K562 (cell line): ENCODE measurements around the gene PCBP3. TPM values are rescaled to one million over a fixed set of nuclear protein-coding genes. Genes with fewer than 3 reads are reported as not detected.

ENCODE experiments used
- ATAC-seq: fragments of 200-7000 bp; cut with Tn5 transposase; 3 replicates; pipeline ENCODE4 v1.9.1; 2020; ENCODE audit warnings: moderate library complexity
- BruUV-seq: library from RNA; stranded (reverse); fragments of 400-500 nt; replicated peaks from 2 replicates; lab custom pipeline; 2021; lab: Mats Ljungman, UMichigan
- CTCF ChIA-PET: fragments of 300-600 bp; formaldehyde crosslinking; extraction: SDS; loops from one replicate; lab custom pipeline; 2021; ENCODE audit warnings: low intra/inter-chr PET ratio; lab: Yijun Ruan, JAX
- POLR2A ChIA-PET: fragments of 300-600, 350-650 bp; sonication (Branson Sonifier 250); formaldehyde crosslinking; extraction: SDS; loops from one replicate; lab custom pipeline; 2021; ENCODE audit warnings: antibody characterized with exemption, inconsistent platforms; lab: Yijun Ruan, JAX
- DNase-seq, 4 experiments: peaks; one replicate each; pipeline versions ENCODE4 v3.0.0 to v3.0.0-alpha.2; 2011 to 2018; ENCODE audit warnings: low spot score in 3 of 4, mixed read lengths in 3 of 4; ENCODE audit errors: extremely low read depth in 1 of 4
- FAIRE-seq: peaks from 2 replicates; lab custom pipeline; 2011; peaks lifted over from hg19 to GRCh38; lab: Jason Lieb, UNC
- H2AFZ ChIP-seq: 2 replicates; pipeline ENCODE4 v1.6.0; 2011; ENCODE audit warnings: low read depth, low read length, control low read depth, inconsistent platforms
- H3K27ac ChIP-seq: fragments of 200-600 bp; 3 replicates; pipeline ENCODE4 v1.8.0; 2011; ENCODE audit warnings: low read depth, mild to moderate bottlenecking, control low read depth, inconsistent platforms, low read length, moderate library complexity, mixed read lengths; ENCODE audit errors: extremely low read depth
- H3K27me3 ChIP-seq, 2 experiments: fragments of 300-600 bp in 1 of 2; 2 replicates in 1 of 2; 3 replicates in 1 of 2; pipeline versions ENCODE4 v1.6.0 to v1.8.0; 2011; ENCODE audit warnings: inconsistent platforms in 2 of 2, low read length in 2 of 2, mild to moderate bottlenecking in 1 of 2, mixed read lengths in 1 of 2, moderate library complexity in 1 of 2; ENCODE audit not compliant: control insufficient read depth in 2 of 2, insufficient read depth in 2 of 2
- H3K36me3 ChIP-seq: fragments of 300-600 bp; 3 replicates; pipeline ENCODE4 v1.8.0; 2011; ENCODE audit warnings: mild to moderate bottlenecking, low read length, inconsistent platforms; ENCODE audit not compliant: control insufficient read depth, insufficient read depth
- H3K4me1 ChIP-seq, 2 experiments: fragments of 200-600 bp in 1 of 2; replicated peaks in 1 of 2; 2 replicates in 1 of 2; 3 replicates in 1 of 2; pipeline versions ENCODE4 v1.5.1 to v1.8.0; 2011; ENCODE audit warnings: inconsistent platforms in 2 of 2, low read length in 2 of 2, mild to moderate bottlenecking in 1 of 2, mixed read lengths in 1 of 2, moderate library complexity in 1 of 2; ENCODE audit not compliant: control insufficient read depth in 2 of 2, insufficient read depth in 2 of 2
- H3K4me2 ChIP-seq: 2 replicates; pipeline ENCODE4 v1.6.1; 2011; ENCODE audit warnings: low read length, control low read depth, inconsistent platforms, mixed read lengths; ENCODE audit not compliant: insufficient read depth
- H3K4me3 ChIP-seq: fragments of 200-600 bp; sonication (generic), shearing (Covaris generic); 2 replicates; pipeline ENCODE4 v1.5.1; 2016; ENCODE audit warnings: control low read depth, inconsistent platforms
- H3K79me2 ChIP-seq: fragments of 200-600 bp; 3 replicates; pipeline ENCODE4 v1.8.0; 2011; ENCODE audit warnings: low read length, inconsistent platforms; ENCODE audit not compliant: control insufficient read depth, insufficient read depth
- H3K9ac ChIP-seq, 2 experiments: 2 replicates each; pipeline versions ENCODE4 v1.6.0 to v1.6.1; 2011; ENCODE audit warnings: low read depth in 2 of 2, low read length in 2 of 2, control low read depth in 1 of 2, inconsistent platforms in 1 of 2, mild to moderate bottlenecking in 1 of 2, mixed read lengths in 1 of 2; ENCODE audit not compliant: insufficient read depth in 1 of 2
- H3K9me1 ChIP-seq: one replicate; pipeline ENCODE4 v1.6.0; 2011; ENCODE audit warnings: inconsistent platforms, mild to moderate bottlenecking, low read length, moderate library complexity; ENCODE audit not compliant: control insufficient read depth, insufficient read depth
- H3K9me3 ChIP-seq: replicated peaks from 2 replicates; pipeline ENCODE4 v1.5.1; 2011; ENCODE audit warnings: low read depth, low read length, inconsistent platforms; ENCODE audit not compliant: control insufficient read depth, insufficient read depth
- H4K20me1 ChIP-seq: replicated peaks from 2 replicates; pipeline ENCODE4 v1.6.1; 2011; ENCODE audit warnings: low read length, inconsistent platforms, mixed read lengths; ENCODE audit not compliant: control insufficient read depth, insufficient read depth
- CHD2 ChIP-seq: IDR thresholded peaks from 2 replicates; pipeline ENCODE4 v1.6.1; 2011; ENCODE audit warnings: low read depth, low read length
- CREB5 ChIP-seq: fragments of 250-450 bp; sonication (Bioruptor Pico); IDR thresholded peaks from 2 replicates; pipeline ENCODE4 v1.5.0; 2020; ENCODE audit warnings: mild to moderate bottlenecking
- FOXA3 ChIP-seq, 2 experiments: fragments of 450-650 bp in 1 of 2; sonication (generic) in 1 of 2; formaldehyde crosslinking; IDR thresholded peaks in 1 of 2; conservative IDR thresholded peaks in 1 of 2; 2 replicates each; pipeline versions ENCODE4 v1.4.0 to v1.8.0; 2020 to 2022; ENCODE audit warnings: mild to moderate bottlenecking in 2 of 2, missing genetic modification reagents in 1 of 2
- GTF2F1 ChIP-seq: IDR thresholded peaks from 2 replicates; pipeline ENCODE4 v1.6.1; 2011; ENCODE audit warnings: low read depth, low read length, improper control_type of control experiment
- HMG20B ChIP-seq: fragments of 250-450 bp; sonication (Bioruptor Pico); IDR thresholded peaks from 2 replicates; pipeline ENCODE4 v1.5.0; 2021; ENCODE audit warnings: mild to moderate bottlenecking
- IRF1 ChIP-seq: sonication (generic); formaldehyde crosslinking; IDR thresholded peaks from 2 replicates; pipeline ENCODE4 v1.8.0; 2022; ENCODE audit warnings: missing genetic modification reagents, mild to moderate bottlenecking, borderline replicate concordance
- KDM4B ChIP-seq, 2 experiments: fragments of 450-650 bp in 1 of 2; sonication (generic) in 1 of 2; IDR thresholded peaks; 2 replicates each; pipeline ENCODE4 v1.6.1; 2016 to 2017; ENCODE audit warnings: borderline replicate concordance in 2 of 2, antibody characterized with exemption in 1 of 2, low read depth in 1 of 2, mild to moderate bottlenecking in 1 of 2
- NFATC3 ChIP-seq: fragments of 450-650 bp; IDR thresholded peaks from 2 replicates; pipeline ENCODE4 v1.6.1; 2017; ENCODE audit warnings: mild to moderate bottlenecking
- PCBP2 ChIP-seq: fragments of 200-400 bp; formaldehyde crosslinking; IDR thresholded peaks from 2 replicates; pipeline ENCODE4 v1.6.1; 2018; ENCODE audit warnings: low read length, low read depth, mild to moderate bottlenecking, moderate library complexity; ENCODE audit not compliant: poor library complexity, severe bottlenecking
- PHB ChIP-seq: fragments of 250-450 bp; sonication (Bioruptor Pico); IDR thresholded peaks from 2 replicates; pipeline ENCODE4 v1.5.0; 2021
- POLR2A ChIP-seq: fragments of 450-650 bp; conservative IDR thresholded peaks from 2 replicates; pipeline ENCODE4 v1.6.1; 2016
- PRMT5 ChIP-seq: sonication (generic); formaldehyde crosslinking; IDR thresholded peaks from 2 replicates; pipeline ENCODE4 v1.5.0; 2020; ENCODE audit warnings: missing genetic modification reagents
- SETDB1 ChIP-seq: IDR thresholded peaks from one replicate; pipeline ENCODE4 v1.6.1; 2012; ENCODE audit warnings: low read length, control low read depth, inconsistent platforms
- SNAPC5 ChIP-seq: fragments of 250-450 bp; sonication (Bioruptor Pico); IDR thresholded peaks from 2 replicates; pipeline ENCODE4 v1.8.0; 2021; ENCODE audit warnings: moderate library complexity, mild to moderate bottlenecking, inconsistent platforms
- TEAD1 ChIP-seq, 2 experiments: fragments of 450-650 bp in 1 of 2; sonication (generic) in 1 of 2; formaldehyde crosslinking; IDR thresholded peaks; 2 replicates each; pipeline versions ENCODE4 v1.4.0 to v1.8.0; 2020 to 2022; ENCODE audit warnings: mild to moderate bottlenecking in 2 of 2, missing genetic modification reagents in 1 of 2
- THRAP3 ChIP-seq: fragments of 450-650 bp; IDR thresholded peaks from 2 replicates; pipeline ENCODE4 v1.6.1; 2016; ENCODE audit warnings: mild to moderate bottlenecking, inconsistent platforms, borderline replicate concordance
- VEZF1 ChIP-seq: fragments of 200-800 bp; sonication (Bioruptor generic); IDR thresholded peaks from 2 replicates; pipeline ENCODE4 v1.6.1; 2017; ENCODE audit warnings: missing genetic modification characterization, missing compliant biosample characterization
- XRCC5 ChIP-seq: fragments of 200-400 bp; formaldehyde crosslinking; IDR thresholded peaks from 2 replicates; pipeline ENCODE4 v1.6.1; 2017; ENCODE audit warnings: low read depth, mild to moderate bottlenecking, low read length
- ZNF444 ChIP-seq: fragments of 250-450 bp; sonication (Bioruptor Pico); IDR thresholded peaks from 2 replicates; pipeline ENCODE4 v1.4.0; 2020; ENCODE audit warnings: mild to moderate bottlenecking, moderate library complexity
- ZNF583 ChIP-seq: fragments of 250-450 bp; sonication (Bioruptor Pico); IDR thresholded peaks from 2 replicates; pipeline ENCODE4 v1.4.0; 2020
- ZNF79 ChIP-seq: fragments of 250-450 bp; sonication (Bioruptor Pico); IDR thresholded peaks from 2 replicates; pipeline ENCODE4 v1.4.0; 2020; ENCODE audit warnings: low read depth, mild to moderate bottlenecking, moderate library complexity
- WGBS: fragments of 100-300 bp; shearing (Covaris generic); methylation state at CpG from one replicate; pipeline ENCODE4 v1.1.6; 2016; ENCODE audit warnings: low coverage, mixed read lengths; ENCODE audit not compliant: insufficient coverage; ENCODE audit errors: missing lambda C conversion rate; 5-methylcytosine and 5-hydroxymethylcytosine counted together
- in situ Hi-C: fragments of 300-500 bp; cut with MboI; formaldehyde crosslinking; loops from 4 replicates; pipeline ENCODE4 v1.15.0; 2018; ENCODE audit warnings: inconsistent platforms, mixed read lengths
- intact Hi-C: fragments of 100-400 bp; cut with micrococcal nuclease; formaldehyde crosslinking; loops from 2 replicates; pipeline ENCODE4 v1.14.2; 2022
- polyA plus RNA-seq, 8 experiments: library from polyadenylated mRNA; depleted of rRNA in 4 of 8; stranded (reverse) in 5 of 8; unstranded in 3 of 8; fragments of >200 nt; fragmentation: Nextera tagmentation in 2 of 8; fragmentation: Illumina TruSeq in 1 of 8; extraction: Ambion mirVana in 2 of 8; extraction: Trizol in 1 of 8; gene quantifications; 2 replicates each; pipeline versions ENCODE4 v1.2.1 to v1.2.3, GENCODE V29; 2011 to 2014; ENCODE audit warnings: inconsistent platforms in 1 of 8, missing spikeins in 1 of 8
- total RNA-seq, 7 experiments: library from RNA; depleted of rRNA in 6 of 7; stranded (reverse); fragments of >200 nt in 6 of 7; fragmentation: Illumina TruSeq in 2 of 7; extraction: Trizol in 2 of 7; gene quantifications; 2 replicates each; pipeline versions ENCODE4 v1.2.1 to v1.2.3, GENCODE V29; 2011 to 2021; ENCODE audit warnings: low replicate concordance in 1 of 7

PCBP3 gene
- total and polyA plus RNA-seq, 9 of the 15 experiments (the other 6 are each of a cell fraction or from before 2014, with no cell fraction given), result 0.18 TPM; not detected in 8

GRCh38 chr21:45930231-45930760, 286.8 kb downstream of the PCBP3 start (continued):
- TF ChIP-seq CREB5 (no peak), PHB (CRISPR knock-in tag) (no peak), FOXA3 (CRISPR knock-in tag; conservative IDR thresholded peaks at IDR 0.05 in 1 of 2, IDR thresholded peaks at IDR 0.05 in 1 of 2) (no peak), ZNF444 (no peak), KDM4B (IDR thresholded peaks at IDR 0.05; ENCODE audit: borderline replicate concordance in 2 of 2, low read depth in 1 of 2) (no peak), NFATC3 (no peak), POLR2A (no peak), GTF2F1 (no peak)

GRCh38 chr21:45930792-45931191, 287.3 kb downstream of the PCBP3 start:
- BruUV-seq, result no TSS peak
- FAIRE-seq (no peak), DNase-seq (no peak), ATAC-seq (no peak)
- Histone ChIP-seq H4K20me1 (peaks cover 18% of the 10 kb centered on the region; the same call in 1 of the 2 replicates), H3K9me3 (no peaks in the 10 kb centered on the region), H3K27me3 (peaks cover 21 to 66% of the 10 kb centered on the region in 2 experiments), H3K4me2 (no peak overlapping the region), H3K9me1 (no peaks in the 10 kb centered on the region), H3K4me1 (peaks cover 0 to 5% of the 10 kb centered on the region in 2 experiments; a peak in 1 of 5 replicates), H3K36me3 (no peaks in the 10 kb centered on the region), H2AFZ (no peak overlapping the region), H3K4me3 (no peak overlapping the region), H3K79me2 (no peaks in the 10 kb centered on the region), H3K27ac (no peak overlapping the region), H3K9ac (no peak overlapping the region)
- intact Hi-C loops (no loop called here), in situ Hi-C loops (no loop called here)
- TF ChIP-seq HMG20B, result no peak
- no peak for TF ChIP-seq IRF1 (CRISPR knock-in tag)
- TF ChIP-seq SETDB1, result no peak
- no peak for TF ChIP-seq PRMT5 (CRISPR knock-in tag)
- no peak for TF ChIP-seq TEAD1 (CRISPR knock-in tag; IDR thresholded peaks at IDR 0.05)
- no peak for TF ChIP-seq PCBP2
- no peak for TF ChIP-seq XRCC5
- TF ChIP-seq CHD2, result no peak
- TF ChIP-seq ZNF583 (CRISPR knock-in tag), result no peak
- no peak for TF ChIP-seq THRAP3
- no peak for TF ChIP-seq SNAPC5 (CRISPR knock-in tag)
- TF ChIP-seq ZNF79 (CRISPR knock-in tag), result no peak
- no peak for TF ChIP-seq VEZF1 (CRISPR knock-in tag)
- ChIA-PET CTCF (no interaction called here), POLR2A (no interaction called here)
- 1% methylated on average over 7 of the region's 7 CpGs for WGBS
